ENCODE data around the gene GJB5.
"Not testable (repeated sequence)": the region's sequence is repeated elsewhere in the genome, so short reads cannot be mapped to it uniquely, and the experiment has no call there.

GJB5 gene

GRCh38 chr1:34754964-34755637 lies at the start of gene GJB5:
GJB5 (plus strand) TSS chr1:34755047; CDS start chr1:34757331, 2,284 bp downstream.
- TF ChIP-seq GATA1 (IDR thresholded peaks at IDR 0.05; ENCODE audit: low read depth, low read length) (no peak), POLR2A (IDR thresholded peaks at IDR 0.05; ENCODE audit: low read length) (no peak)
- no peak for DNase-seq

GRCh38 chr1:34705077-34705476 lies 49.8 kb upstream of the GJB5 start:
- DNase-seq: no peak
- TF ChIP-seq POLR2A (IDR thresholded peaks at IDR 0.05; ENCODE audit: low read length) (no peak), GATA1 (IDR thresholded peaks at IDR 0.05; ENCODE audit: low read depth, low read length) (no peak)

- no peak for TF ChIP-seq POLR2A (IDR thresholded peaks at IDR 0.05; ENCODE audit: low read length)
- no peak for TF ChIP-seq GATA1 (IDR thresholded peaks at IDR 0.05; ENCODE audit: low read depth, low read length)
- DNase-seq: no peak
Observed at GRCh38 chr1:34708106-34708505, 46.7 kb upstream of the GJB5 start.

GRCh38 chr1:34709547-34709946 lies 45.3 kb upstream of the GJB5 start:
- no peak for TF ChIP-seq POLR2A (IDR thresholded peaks at IDR 0.05; ENCODE audit: low read length)
- TF ChIP-seq GATA1 (IDR thresholded peaks at IDR 0.05; ENCODE audit: low read depth, low read length): no peak
- DNase-seq: peak in 1 of 2 experiments; percentile 1

GRCh38 chr1:34710812-34711211 lies 44.0 kb upstream of the GJB5 start:
- no peak for DNase-seq
- TF ChIP-seq GATA1 (IDR thresholded peaks at IDR 0.05; ENCODE audit: low read depth, low read length): no peak

- peak in 1 of 2 experiments; percentile 18 for DNase-seq
- no peak for TF ChIP-seq POLR2A (IDR thresholded peaks at IDR 0.05; ENCODE audit: low read length)
- TF ChIP-seq GATA1 (IDR thresholded peaks at IDR 0.05; ENCODE audit: low read depth, low read length): no peak
Observed at GRCh38 chr1:34711485-34711884, 43.4 kb upstream of the GJB5 start.

GRCh38 chr1:34712007-34712688 lies 42.7 kb upstream of the GJB5 start:
- no peak for TF ChIP-seq GATA1 (IDR thresholded peaks at IDR 0.05; ENCODE audit: low read depth, low read length)

GRCh38 chr1:34713443-34713842 lies 41.4 kb upstream of the GJB5 start:
- no peak for DNase-seq
- TF ChIP-seq POLR2A (IDR thresholded peaks at IDR 0.05; ENCODE audit: low read length) (no peak), GATA1 (IDR thresholded peaks at IDR 0.05; ENCODE audit: low read depth, low read length) (no peak)

More at GRCh38 chr1:34712007-34712688, 42.7 kb upstream of the GJB5 start:
- DNase-seq: no peak

GRCh38 chr1:34714386-34714785 lies 40.5 kb upstream of the GJB5 start:
- DNase-seq: no peak
- TF ChIP-seq POLR2A (IDR thresholded peaks at IDR 0.05; ENCODE audit: low read length) (no peak), GATA1 (IDR thresholded peaks at IDR 0.05; ENCODE audit: low read depth, low read length) (no peak)

GRCh38 chr1:34715139-34715538 lies 39.7 kb upstream of the GJB5 start:
- TF ChIP-seq POLR2A (IDR thresholded peaks at IDR 0.05; ENCODE audit: low read length) (no peak), GATA1 (IDR thresholded peaks at IDR 0.05; ENCODE audit: low read depth, low read length) (no peak)
- peak; percentile 9 to 22 for DNase-seq

GRCh38 chr1:34721241-34721640 lies 33.6 kb upstream of the GJB5 start:
- TF ChIP-seq POLR2A (IDR thresholded peaks at IDR 0.05; ENCODE audit: low read length) (no peak), GATA1 (IDR thresholded peaks at IDR 0.05; ENCODE audit: low read depth, low read length) (no peak)
- DNase-seq: no peak

GRCh38 chr1:34721646-34722355 lies 33.0 kb upstream of the GJB5 start:
- TF ChIP-seq POLR2A (IDR thresholded peaks at IDR 0.05; ENCODE audit: low read length) (no peak), GATA1 (IDR thresholded peaks at IDR 0.05; ENCODE audit: low read depth, low read length) (no peak)

GRCh38 chr1:34726861-34727260 lies 28.0 kb upstream of the GJB5 start:
- TF ChIP-seq GATA1 (IDR thresholded peaks at IDR 0.05; ENCODE audit: low read depth, low read length): no peak
- TF ChIP-seq POLR2A (IDR thresholded peaks at IDR 0.05; ENCODE audit: low read length): no peak
- no peak for DNase-seq

More at GRCh38 chr1:34721646-34722355, 33.0 kb upstream of the GJB5 start:
- no peak for DNase-seq

- DNase-seq: no peak
- TF ChIP-seq GATA1 (IDR thresholded peaks at IDR 0.05; ENCODE audit: low read depth, low read length) (no peak), POLR2A (IDR thresholded peaks at IDR 0.05; ENCODE audit: low read length) (no peak)
Observed at GRCh38 chr1:34730485-34730884, 24.4 kb upstream of the GJB5 start.

GRCh38 chr1:34732831-34733230 lies 22.0 kb upstream of the GJB5 start:
- not testable (repeated sequence) for DNase-seq

Measured in erythroblast (primary cell).